Medulla oblongata (tissue), 1 donor: ENCODE data around the gene NUAK1.
"Not testable (repeated sequence)": the region's sequence is repeated elsewhere in the genome, so short reads cannot be mapped to it uniquely, and the experiment has no call there.

Experiments used
- DNase-seq: peaks from one replicate; pipeline ENCODE4 v3.0.0-alpha.2; 2015; ENCODE audit errors: extremely low spot score

NUAK1 gene

DNA sequence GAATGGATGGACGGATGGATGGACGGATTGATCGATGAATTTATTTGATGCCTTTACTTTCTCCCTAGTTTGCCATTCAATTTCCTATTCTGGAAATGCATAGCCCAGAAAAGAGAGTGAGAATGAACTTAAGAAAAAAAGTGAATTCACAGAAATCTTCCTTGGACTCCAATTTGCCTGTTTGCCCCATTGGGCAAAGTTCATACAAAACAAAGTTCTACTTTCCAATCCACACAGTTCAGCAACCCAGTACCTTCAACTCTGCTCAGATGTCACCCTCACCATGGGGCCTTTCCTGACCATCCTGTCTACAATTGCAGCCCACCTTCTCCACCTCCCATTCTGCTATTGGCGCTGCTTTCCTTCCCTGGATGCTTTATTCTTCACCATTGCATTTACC, 8.2 kb upstream of the NUAK1 start:
- no peak for DNase-seq

DNA sequence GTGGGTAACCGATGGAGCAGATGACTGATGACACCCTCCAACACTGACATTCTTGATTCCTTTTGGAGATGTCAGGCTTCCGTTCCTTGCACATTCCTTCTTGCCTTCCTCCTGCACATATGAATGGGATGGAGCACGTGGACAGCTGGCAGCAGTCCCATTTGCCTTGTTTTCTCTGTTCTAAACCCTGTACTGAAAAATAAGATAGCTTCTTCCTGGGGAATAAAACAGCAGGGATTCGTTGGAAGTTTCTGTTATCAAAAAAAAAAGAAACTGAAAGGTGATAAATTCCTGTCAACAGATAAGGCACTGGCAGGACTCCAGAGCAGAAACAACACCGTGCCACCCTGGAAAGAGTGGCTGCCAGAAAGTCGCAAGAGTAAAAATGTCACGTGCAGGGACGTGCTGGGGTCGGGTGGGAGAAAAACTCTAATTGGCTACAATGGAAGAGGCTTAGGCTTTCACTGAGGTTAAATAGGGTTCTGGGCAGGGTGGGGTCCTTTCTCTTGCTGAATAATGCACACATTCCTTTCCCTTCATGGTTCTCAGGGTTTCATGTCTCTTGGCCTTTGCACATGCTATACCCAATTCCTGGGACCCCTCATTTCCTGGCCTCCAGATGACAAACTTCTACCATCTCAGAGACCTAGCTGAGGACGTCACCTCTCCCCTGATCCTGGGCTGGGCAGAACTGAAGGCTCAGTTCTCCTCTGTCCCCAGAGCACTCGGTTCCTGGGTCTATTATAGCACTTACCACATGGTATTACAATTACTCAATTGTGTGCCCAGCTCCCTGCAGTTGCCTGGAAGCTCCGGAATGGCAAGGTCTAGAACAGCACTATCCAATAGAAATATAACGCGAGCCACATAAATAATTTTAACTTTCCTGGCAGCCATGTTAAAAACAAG, 7.0 kb upstream of the NUAK1 start:
- peak; percentile 86 for DNase-seq

DNA sequence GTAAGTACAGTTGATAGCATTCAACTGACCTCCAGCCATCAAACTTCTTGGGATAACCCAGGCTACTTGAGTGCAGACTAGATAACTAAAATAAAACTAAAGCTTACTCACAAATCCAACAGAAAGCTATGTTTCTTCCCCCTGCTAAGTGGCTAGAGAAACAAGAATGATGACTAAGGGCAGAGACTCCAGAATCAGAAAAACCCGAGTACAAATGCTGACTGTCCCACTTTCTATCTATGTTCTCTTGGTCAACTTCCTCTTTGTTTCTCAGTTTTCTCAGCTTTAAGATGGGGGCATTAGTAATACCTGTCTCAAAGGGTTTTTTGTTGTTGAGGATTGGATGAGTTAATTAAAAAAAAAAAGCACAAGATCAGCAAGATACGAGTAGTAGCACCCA, 6.1 kb upstream of the NUAK1 start:
- DNase-seq, result peak; percentile 71

DNA sequence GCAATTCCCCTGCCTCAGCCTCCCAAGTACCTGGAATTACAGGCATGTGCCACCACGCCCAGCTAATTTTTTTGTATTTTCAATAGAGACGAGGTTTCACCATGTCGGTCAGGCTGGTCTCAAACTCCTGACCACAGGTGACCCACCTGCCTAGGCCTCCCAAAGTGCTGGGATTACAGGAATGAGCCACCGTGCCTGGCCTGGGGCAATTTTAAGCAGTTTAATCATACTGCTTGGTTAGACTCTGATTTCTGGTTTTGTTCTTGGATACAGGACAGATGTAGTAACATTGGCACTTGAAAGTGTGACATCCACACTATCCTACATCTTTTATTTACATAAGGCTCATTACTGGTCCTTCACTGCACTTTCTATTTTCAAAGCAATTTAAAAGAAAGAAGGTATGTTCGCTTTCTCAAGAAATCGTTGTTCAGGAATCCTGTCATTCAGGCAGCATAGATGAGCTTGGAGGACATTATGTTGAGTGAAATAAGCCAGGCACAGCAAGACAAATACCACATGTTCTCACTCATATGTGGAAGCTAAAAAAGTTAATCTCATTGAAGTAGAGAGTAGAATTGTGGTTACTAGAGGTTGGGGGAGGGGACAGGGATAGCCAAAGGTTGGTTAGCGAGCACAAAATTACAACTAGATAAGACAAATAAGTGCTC, 4.0 kb upstream of the NUAK1 start:
- no peak for DNase-seq

DNA sequence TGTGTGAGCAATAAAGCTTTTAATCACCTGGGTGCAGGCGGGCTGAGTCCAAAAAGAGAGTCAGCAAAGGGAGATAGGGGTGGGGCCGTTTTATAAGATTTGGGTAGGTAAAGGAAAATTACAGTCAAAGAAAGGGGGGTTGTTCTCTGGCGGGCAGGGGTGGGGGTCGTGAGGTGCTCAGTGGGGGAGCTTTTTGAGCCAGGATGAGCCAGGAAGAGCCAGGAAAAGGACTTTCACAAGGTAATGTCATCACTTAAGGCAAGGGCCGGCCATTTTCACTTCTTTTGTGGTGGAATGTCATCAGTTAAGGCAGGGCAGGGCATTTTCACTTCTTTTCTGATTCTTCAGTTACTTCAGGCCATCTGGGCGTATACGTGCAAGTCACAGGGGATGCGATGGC, 3.2 kb upstream of the NUAK1 start:
- DNase-seq, result not testable (repeated sequence)

DNA sequence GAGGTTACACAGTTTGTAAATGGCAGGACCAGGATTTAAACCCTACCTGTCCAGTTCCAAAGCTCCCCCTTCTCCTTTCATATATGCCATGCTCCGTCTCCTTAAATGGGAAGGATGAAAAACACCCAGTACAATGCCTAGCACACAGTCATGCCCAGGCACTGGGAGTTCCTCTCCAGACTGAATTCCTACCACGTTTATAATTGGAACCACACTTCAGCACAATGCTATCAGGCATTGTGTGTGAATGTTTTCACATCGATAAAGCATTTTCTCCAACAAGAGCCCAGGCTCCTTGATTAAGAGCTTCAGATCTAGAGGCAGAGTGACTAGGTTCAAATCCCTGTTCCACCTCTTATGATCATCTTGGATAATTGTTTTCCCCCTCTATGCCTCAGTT, 2.7 kb upstream of the NUAK1 start:
- no peak for DNase-seq

DNA sequence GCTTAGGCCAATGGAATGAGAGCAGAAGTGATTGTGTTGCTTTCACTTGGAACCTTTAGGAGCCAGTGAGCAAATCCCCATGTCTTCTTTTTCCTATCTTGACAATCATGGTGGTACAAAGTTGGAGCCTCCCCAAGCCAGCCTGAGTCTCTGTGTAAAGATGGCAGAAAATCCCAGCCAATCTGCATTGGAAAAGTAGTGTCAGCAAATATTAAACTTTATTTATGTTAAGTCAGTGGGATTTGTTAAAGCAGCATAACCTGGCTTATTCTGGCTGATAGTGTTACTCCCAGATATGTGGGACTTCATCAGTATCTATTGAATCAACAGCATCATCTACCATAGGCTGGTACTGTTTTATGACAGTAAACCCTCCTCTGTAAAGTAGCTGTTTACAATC, 2.2 kb upstream of the NUAK1 start:
- no peak for DNase-seq

DNA sequence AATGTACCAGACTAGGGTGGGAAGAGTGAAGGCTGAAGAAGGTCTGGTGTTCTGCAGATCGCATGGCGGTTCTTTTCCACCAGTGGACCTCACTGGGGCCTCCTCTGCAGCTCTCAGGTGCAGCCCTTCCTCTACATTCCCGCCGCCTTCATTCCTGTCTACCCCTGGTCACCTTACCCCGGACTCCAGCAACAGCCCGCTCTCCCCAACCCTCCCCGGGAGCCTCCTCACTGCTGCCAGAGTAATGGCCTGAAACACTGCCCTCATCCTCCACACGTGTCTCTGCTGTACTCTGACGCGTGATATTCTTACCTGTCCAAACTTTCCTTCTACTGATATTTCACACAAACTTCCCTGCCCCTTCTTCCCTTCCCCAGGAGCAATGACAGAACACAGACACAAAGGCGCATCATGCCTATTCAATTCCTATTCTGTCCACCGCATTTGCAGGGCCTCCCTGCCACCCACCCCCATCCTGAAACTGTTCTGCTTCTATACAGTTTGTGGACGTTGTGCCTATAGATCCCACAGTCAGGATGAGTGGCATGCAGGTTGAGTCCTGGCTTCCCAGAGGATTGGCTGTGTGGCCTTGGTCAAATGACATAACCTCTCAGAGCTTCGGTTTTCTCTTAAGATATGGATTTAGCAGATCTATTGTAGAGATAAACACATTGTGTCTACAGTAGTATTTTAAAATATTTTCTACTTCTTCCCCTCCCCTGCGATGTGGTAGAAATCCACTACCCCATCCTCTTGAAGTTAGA, 1.7 kb upstream of the NUAK1 start:
- no peak for DNase-seq

DNA sequence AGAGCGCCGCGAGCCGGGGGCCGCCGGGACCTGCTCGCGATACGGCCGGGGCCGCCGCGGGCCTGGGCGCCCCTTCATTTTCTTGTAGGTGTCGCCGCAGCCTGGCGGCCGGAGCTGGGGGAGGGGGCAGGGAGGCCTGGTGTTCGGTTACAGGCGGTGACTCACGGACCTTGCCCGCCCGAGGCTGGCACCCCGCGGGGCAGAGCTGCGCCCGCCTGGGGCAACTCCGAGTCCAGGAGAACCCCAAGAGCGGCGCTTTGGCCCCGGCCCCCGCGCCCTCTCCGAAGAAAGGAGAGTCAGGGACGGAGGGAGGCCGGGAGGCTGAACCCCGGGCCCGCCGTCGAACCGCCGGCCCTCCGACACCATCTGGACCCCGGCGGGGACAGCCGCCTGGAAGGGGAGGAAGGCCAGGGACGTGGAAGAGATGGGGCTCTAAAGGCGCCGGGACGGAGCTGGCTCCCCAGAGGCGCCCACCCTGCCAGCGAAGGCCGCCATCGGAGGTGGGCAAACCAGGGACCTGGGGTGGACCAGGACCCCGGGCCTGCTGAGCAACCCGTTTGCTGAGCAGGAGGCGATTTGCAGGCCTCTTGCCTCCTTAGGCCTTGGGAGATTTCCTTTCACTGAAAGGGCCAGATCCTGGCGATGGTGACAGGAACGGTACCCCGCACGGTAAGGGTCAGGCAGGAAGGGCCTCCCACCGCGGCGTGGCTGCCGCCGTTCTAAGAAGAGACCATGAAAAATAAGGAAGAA, 843 bp upstream of the NUAK1 start:
- DNase-seq, result peak; percentile 66

DNA sequence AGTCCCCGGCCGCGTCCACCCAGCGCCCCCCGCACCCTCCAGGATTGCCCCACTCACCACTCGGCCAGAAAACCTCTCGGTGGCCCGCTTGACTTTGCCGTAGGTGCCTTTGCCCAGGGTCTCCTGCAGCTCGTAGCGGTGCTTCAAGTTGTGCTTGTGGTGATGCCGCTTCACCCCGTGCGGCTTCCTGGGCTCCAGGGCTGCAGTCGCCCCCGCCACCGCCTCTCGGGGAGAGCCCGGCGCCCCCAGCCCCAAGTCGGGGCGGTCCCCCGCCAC, 459 bp downstream of the NUAK1 start:
- no peak for DNase-seq

DNA sequence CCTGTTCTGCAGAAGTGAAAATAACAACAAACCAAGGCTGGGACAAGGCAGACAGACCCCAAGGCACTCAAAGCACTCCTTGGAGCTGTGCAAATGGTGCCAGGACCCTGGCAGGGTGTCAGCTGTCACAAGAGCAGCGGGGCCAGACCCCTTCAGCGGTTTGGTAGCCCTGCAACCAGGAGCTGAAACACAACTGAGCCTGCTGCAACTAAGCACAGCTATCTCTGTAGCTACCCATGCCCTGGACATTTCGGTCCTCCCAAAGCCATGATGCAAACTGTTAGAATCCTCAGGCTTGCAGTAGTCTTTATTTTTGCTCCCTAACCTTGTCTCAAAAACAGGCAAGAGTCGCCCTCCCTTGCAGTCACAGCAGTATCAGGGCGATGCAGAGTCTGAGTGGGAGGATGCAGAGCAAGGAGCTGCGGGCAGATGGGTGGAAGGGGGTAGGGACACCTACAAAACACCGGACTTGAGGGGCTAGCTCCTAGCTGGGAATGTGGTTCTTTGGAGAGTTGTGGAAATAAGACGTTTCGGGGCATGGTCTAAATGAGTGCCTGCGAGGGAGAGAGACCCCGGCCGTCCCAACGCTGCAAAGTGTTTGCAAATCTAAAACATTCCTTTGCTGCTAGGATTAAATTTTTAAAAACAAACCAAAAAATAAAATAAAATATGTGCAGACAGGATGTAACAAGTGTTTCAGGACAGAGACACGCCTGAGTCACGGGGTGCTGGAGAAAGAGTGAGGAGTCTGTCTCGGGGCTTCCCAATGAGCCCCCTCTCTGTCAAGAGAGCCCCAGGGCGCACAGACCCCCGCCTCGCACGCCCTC, 1.0 kb downstream of the NUAK1 start:
- peak; percentile 71 for DNase-seq

DNA sequence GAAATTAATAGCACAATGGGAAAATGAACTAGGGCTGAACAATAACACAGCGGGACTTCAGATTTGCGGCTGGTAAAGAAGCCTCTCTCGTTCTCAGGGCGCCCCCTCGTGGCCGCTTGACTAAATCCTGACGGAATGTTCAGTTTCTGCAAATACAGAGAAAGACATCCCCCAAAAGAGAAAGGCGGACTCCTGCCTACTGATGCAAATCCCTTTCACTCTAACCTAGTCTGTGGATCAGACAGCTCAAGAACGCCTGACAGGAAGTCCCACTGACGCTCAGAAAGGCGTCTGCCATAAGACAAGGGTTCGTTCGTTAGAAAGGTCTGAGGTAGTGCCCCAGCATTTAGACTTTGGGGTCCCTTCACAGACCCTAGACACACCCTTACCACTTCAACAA, 2.5 kb downstream of the NUAK1 start:
- peak; percentile 97 for DNase-seq

DNA sequence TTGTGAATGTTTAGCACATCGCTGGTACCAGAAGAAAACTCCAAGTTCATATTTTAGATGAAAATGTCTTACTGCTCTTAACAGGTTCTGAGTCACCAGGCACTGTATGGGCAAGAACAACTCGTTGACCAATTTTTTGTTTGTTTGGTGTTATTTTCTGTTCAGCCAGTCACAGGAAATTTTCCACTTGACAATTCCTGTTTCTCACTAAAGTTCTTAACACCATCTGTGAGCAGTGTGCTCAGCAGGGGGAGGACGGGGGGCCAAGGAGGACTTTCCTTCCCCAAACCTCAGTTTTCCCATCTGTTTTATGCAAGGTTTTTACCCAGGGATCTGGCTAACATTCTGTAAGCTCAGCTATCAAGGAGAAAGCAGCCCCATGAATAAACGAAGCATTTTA, 3.0 kb downstream of the NUAK1 start:
- DNase-seq, result peak; percentile 45

DNA sequence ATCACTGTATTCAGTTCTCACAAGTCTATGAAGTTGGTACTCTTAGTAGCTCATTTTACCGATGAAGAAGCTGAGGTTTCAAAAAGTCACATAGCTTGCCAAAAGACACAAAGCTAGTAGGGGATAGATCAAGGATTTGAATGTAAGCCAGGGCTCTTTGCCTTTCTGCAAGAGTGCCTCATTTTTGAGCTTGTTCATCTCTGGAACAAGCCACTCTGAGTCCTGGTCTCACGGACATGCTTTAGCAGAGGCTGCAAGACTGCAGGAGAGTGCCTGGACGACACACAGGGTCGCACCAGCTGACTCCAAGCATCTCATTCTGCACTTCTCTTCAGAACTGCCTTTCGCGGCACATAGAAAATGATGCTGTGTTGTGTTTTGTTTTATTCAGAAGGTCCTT, 3.7 kb downstream of the NUAK1 start:
- DNase-seq, result peak; percentile 46

DNA sequence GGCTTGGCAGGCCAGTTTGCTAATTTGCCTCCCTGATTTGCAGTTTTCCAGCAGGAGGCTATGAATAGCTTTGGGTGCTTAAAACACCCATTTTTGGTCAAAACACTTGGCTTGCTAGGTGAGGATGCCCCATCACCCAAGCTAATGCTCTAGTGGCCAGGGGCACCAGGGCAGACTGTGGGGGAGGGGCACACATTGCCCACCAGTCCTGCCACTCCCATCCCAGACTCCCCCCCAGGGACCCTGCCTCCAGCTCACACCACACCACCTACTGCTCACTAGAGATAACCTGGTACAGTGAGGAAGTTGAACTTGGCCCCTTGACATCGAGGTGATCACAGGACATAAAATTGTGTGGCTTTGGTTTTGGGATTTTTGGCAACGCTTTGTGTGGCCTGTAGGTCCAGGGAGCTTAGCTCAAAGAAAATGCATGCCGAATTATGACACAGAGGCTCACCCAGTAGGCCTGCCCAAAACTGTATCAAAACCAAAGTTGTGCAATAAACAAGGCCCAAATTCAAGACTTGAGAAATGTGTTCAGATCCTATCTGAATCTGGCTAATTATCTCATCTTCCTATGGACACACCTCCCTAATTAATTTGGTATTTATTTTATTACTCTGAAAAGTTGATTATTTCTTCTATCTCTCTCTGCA, 4.3 kb downstream of the NUAK1 start:
- DNase-seq, result no peak

DNA sequence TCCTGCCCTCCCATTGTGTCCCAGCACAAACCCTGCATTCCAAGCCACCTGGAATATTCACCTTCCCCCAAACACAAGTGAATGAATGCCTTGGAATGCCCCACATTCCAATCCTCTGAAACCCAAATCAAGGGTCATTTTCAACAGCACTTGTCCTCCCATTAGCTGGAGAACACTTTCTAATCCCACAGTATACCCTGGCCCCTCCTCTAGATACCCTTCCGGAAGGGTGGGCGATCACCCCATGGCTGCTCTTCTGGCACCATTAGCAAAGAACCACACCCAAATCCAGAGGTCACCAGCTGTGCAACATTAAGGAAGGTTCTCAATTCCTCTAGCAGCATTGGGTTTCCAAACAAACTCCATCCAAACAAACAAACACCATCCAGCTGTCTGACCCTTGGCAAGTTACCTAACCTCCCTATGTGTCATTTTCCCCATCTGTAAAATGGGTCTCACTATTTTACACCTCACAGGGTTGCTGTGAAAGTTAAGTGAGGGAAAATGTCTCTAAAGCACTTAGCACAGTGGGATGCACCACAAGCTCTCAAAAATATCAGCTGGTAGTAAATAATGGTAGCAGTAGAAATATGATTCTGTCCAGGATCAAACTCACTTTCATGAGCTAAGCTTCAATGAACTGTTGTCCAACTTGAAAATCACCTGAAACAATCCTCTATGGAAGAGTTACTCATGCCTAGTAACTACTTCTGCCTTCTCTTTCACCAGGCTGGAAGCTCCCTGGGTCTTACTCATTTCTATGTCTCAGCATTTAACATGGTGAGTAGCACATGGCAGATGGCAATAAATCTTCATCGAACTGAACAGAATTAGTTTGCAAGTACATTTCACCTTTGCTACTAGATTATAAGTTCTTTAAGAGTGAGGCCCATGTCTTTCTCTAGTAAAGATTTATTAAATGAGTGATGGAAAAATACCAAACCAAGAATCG, 5.3 kb downstream of the NUAK1 start:
- DNase-seq, result no peak

DNA sequence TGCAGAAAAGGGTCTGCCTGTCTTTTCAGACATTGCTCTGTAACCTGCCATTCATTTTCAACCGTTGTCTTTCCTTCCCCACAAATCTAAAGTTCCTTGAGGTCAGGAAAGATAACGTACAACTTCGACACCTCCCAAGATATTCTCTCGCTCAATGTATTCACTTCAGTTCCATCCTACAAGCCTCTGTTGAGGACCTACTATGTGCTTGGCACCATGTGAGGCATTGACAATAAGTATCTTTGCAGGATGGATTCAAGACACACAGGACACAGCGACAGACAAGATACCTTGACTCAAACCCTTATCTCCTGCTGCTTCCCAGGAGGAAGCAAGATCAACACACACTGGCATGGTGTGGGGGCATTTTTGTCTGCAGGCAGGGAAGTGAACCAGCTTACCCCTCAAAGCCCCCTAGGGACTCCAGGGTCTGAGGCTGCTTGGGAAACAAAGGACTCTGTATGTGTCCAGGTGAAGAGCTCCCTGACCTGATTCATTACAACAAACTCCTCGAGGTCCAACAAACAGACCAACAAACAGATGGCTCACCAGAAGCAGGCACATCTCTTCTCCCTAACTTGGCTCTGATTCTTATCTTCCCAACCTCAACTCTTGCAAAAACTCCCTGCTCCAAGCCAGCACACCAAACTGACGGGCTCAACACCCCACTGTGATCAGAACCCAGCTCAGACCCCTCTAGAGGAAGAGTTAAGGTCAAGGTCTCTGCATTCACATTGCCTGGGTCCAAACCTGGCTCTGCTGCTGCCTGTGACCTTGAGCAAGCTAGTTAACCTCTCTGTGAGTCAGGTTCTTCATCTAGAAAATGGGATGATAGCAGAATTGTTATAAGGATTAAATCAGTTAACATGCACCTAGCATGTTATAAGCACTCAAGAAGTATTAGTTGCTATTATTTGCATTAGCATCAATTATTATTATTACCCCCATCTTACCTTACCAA, 6.3 kb downstream of the NUAK1 start:
- no peak for DNase-seq

DNA sequence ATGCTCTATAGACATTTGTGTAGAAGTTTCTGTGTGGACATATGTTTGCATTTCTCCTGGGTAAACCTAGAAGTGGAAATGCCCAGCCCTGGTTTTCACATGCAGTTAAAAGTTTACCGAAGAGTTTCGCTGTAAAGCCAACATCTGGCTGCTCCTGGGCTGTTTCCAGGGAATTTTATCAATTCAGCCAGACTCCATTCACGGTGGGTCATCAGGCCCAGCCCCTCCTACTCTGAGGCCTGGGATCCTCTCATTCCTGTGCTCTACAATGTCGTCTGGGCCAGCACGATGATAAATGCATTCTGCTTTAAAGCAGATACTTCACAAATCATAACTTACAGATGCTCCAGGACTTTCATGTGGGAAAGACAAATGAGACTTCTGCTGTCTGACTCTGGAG, 7.1 kb downstream of the NUAK1 start:
- no peak for DNase-seq
